ENCODE measurements around the gene NDUFB5.

Gene NDUFB5

GRCh38 chr3:179604321-179605078 is at the start of gene NDUFB5, which contains the start of gene MRPL47:
TSS of gene NDUFB5 (plus strand) at chr3:179604794. CDS start at chr3:179604816, 22 bp downstream.
TSS of gene MRPL47 (minus strand) at chr3:179604638. CDS start at chr3:179604624, 14 bp downstream.
- peak; percentile 92 for DNase-seq (ENCODE audit: low spot score)

GRCh38 chr3:179558742-179559364 is 45.7 kb upstream of the NDUFB5 start:
- DNase-seq (ENCODE audit: low spot score), result peak; percentile 70

- no peak for DNase-seq (ENCODE audit: low spot score)
Measured at GRCh38 chr3:179560791-179561190, 43.8 kb upstream of the NDUFB5 start.

- peak; percentile 99 for DNase-seq (ENCODE audit: low spot score)
Measured at GRCh38 chr3:179562591-179563270, 41.9 kb upstream of the NDUFB5 start, which contains the start of gene ACTL6A. TSS of gene ACTL6A (plus strand) at chr3:179562926. CDS start at chr3:179563093, 167 bp downstream.

- DNase-seq (ENCODE audit: low spot score), result peak; percentile 80
Measured at GRCh38 chr3:179563271-179563783, 41.3 kb upstream of the NDUFB5 start.

GRCh38 chr3:179565496-179565895 is 39.1 kb upstream of the NDUFB5 start:
- no peak for DNase-seq (ENCODE audit: low spot score)

- no peak for DNase-seq (ENCODE audit: low spot score)
Measured at GRCh38 chr3:179580992-179581391, 23.6 kb upstream of the NDUFB5 start.

GRCh38 chr3:179589143-179589542 is 15.5 kb upstream of the NDUFB5 start:
- no peak for DNase-seq (ENCODE audit: low spot score)

GRCh38 chr3:179590669-179591068 is 13.9 kb upstream of the NDUFB5 start:
- no peak for DNase-seq (ENCODE audit: low spot score)

GRCh38 chr3:179591313-179591712 is 13.3 kb upstream of the NDUFB5 start:
- DNase-seq (ENCODE audit: low spot score), result no peak

- DNase-seq (ENCODE audit: low spot score), result no peak
Measured at GRCh38 chr3:179599531-179599930, 5.1 kb upstream of the NDUFB5 start.

- DNase-seq (ENCODE audit: low spot score), result no peak
Measured at GRCh38 chr3:179603321-179603720, 1.3 kb upstream of the NDUFB5 start.

- DNase-seq (ENCODE audit: low spot score), result no peak
Measured at GRCh38 chr3:179603831-179604230, 763 bp upstream of the NDUFB5 start.

- DNase-seq (ENCODE audit: low spot score), result no peak
Measured at GRCh38 chr3:179606534-179607085, 2.0 kb downstream of the NDUFB5 start.

GRCh38 chr3:179608931-179609720 is 4.5 kb downstream of the NDUFB5 start:
- DNase-seq (ENCODE audit: low spot score), result no peak

- DNase-seq (ENCODE audit: low spot score), result no peak
Measured at GRCh38 chr3:179610066-179610465, 5.5 kb downstream of the NDUFB5 start.

GRCh38 chr3:179613807-179614206 is 9.2 kb downstream of the NDUFB5 start:
- DNase-seq (ENCODE audit: low spot score), result peak; percentile 12

GRCh38 chr3:179615458-179616173 is 11.0 kb downstream of the NDUFB5 start:
- no peak for DNase-seq (ENCODE audit: low spot score)

- DNase-seq (ENCODE audit: low spot score), result no peak
Measured at GRCh38 chr3:179622023-179622422, 17.4 kb downstream of the NDUFB5 start.

GRCh38 chr3:179624451-179624850 is 19.9 kb downstream of the NDUFB5 start:
- no peak for DNase-seq (ENCODE audit: low spot score)
